Measurements from ENCODE around the gene NDUFA12.

NDUFA12 gene

GRCh38 chr12:94983321-94983720 lies 20.2 kb downstream of the NDUFA12 start:
- no peak for TF ChIP-seq CTCF (IDR thresholded peaks at IDR 0.05; ENCODE audit: low read depth, low read length, missing control alignments)
- no peak overlapping the region for H3K4me3 ChIP-seq (ENCODE audit: low read depth, low read length)
- DNase-seq (ENCODE audit: low read depth): no peak

GRCh38 chr12:94982456-94982855 lies 21.0 kb downstream of the NDUFA12 start:
- TF ChIP-seq CTCF (IDR thresholded peaks at IDR 0.05; ENCODE audit: low read depth, low read length, missing control alignments): no peak
- no peak for DNase-seq (ENCODE audit: low read depth)
- no peak overlapping the region for H3K4me3 ChIP-seq (ENCODE audit: low read depth, low read length)

- DNase-seq (ENCODE audit: low read depth): no peak
- peak; percentile 30 for TF ChIP-seq CTCF (IDR thresholded peaks at IDR 0.05; ENCODE audit: low read depth, low read length, missing control alignments)
- no peak overlapping the region for H3K4me3 ChIP-seq (ENCODE audit: low read depth, low read length)
These were observed 22.9 kb downstream of the NDUFA12 start for GRCh38 chr12:94980577-94980976.

- no peak for TF ChIP-seq CTCF (IDR thresholded peaks at IDR 0.05; ENCODE audit: low read depth, low read length, missing control alignments)
These were observed 23.6 kb downstream of the NDUFA12 start for GRCh38 chr12:94979941-94980340.

GRCh38 chr12:94977766-94978468 lies 25.6 kb downstream of the NDUFA12 start:
- no peak overlapping the region for H3K4me3 ChIP-seq (ENCODE audit: low read depth, low read length)
- TF ChIP-seq CTCF (IDR thresholded peaks at IDR 0.05; ENCODE audit: low read depth, low read length, missing control alignments): no peak
- no peak for DNase-seq (ENCODE audit: low read depth)

More at GRCh38 chr12:94979941-94980340, 23.6 kb downstream of the NDUFA12 start:
- no peak for DNase-seq (ENCODE audit: low read depth)
- H3K4me3 ChIP-seq (ENCODE audit: low read depth, low read length): no peak overlapping the region

GRCh38 chr12:94973221-94973620 lies 30.3 kb downstream of the NDUFA12 start:
- no peak overlapping the region for H3K4me3 ChIP-seq (ENCODE audit: low read depth, low read length)
- TF ChIP-seq CTCF (IDR thresholded peaks at IDR 0.05; ENCODE audit: low read depth, low read length, missing control alignments): no peak
- no peak for DNase-seq (ENCODE audit: low read depth)

GRCh38 chr12:94972795-94973194 lies 30.7 kb downstream of the NDUFA12 start:
- no peak for DNase-seq (ENCODE audit: low read depth)
- H3K4me3 ChIP-seq (ENCODE audit: low read depth, low read length): no peak overlapping the region
- no peak for TF ChIP-seq CTCF (IDR thresholded peaks at IDR 0.05; ENCODE audit: low read depth, low read length, missing control alignments)
